ENCODE data around the gene USP31. TPM values are rescaled to one million over a fixed set of nuclear protein-coding genes. Genes with fewer than 3 reads are reported as not detected.
"Not testable (repeated sequence)": the region's sequence is repeated elsewhere in the genome, so short reads cannot be mapped to it uniquely, and the experiment has no call there.

Gene USP31
- total and polyA plus RNA-seq, 2 of the 8 experiments (the other 6 are each of a cell fraction or from before 2014, with no cell fraction given) = 6.7 to 19.0 TPM

GRCh38 chr16:23094136-23094535 lies 55.1 kb downstream of the USP31 start:
- peak; percentile 27 for TF ChIP-seq ASH2L (IDR thresholded peaks at IDR 0.05; ENCODE audit: low read length)
- FAIRE-seq; H3K18ac ChIP-seq (ENCODE audit: extremely low read depth, low read length); H3K23ac ChIP-seq (ENCODE audit: insufficient read length); H3K56ac ChIP-seq (replicated peaks; ENCODE audit: insufficient read length, low read depth, low read length); H3K4me1 ChIP-seq (replicated peaks in 1 of 4; ENCODE audit: control insufficient read depth in 3 of 4, insufficient read depth in 4 of 4, low read length in 3 of 4); H2BK15ac ChIP-seq (ENCODE audit: low read length); H2AFZ ChIP-seq (ENCODE audit: low read length); H3K14ac ChIP-seq (ENCODE audit: insufficient read length); H2BK12ac ChIP-seq (ENCODE audit: low read depth, low read length); H4K5ac ChIP-seq (ENCODE audit: insufficient read length, low read depth, low read length); H3K79me1 ChIP-seq (ENCODE audit: low read depth, low read length); H3K9ac ChIP-seq (replicated peaks in 1 of 4; ENCODE audit: extremely low read depth in 1 of 4, low read depth in 3 of 4, low read length in 3 of 4); H4K20me1 ChIP-seq (replicated peaks in 1 of 2; ENCODE audit: control insufficient read depth in 1 of 2, insufficient read depth in 2 of 2, low read length in 2 of 2); H2BK5ac ChIP-seq (ENCODE audit: low read depth, low read length); H4K91ac ChIP-seq (replicated peaks; ENCODE audit: insufficient read length, low read length); H2BK120ac ChIP-seq (replicated peaks; ENCODE audit: low read depth, low read length); H3K23me2 ChIP-seq (ENCODE audit: low read depth, low read length); H4K8ac ChIP-seq (ENCODE audit: extremely low read depth, insufficient read depth, low read length); H3K27me3 ChIP-seq (replicated peaks in 1 of 4; ENCODE audit: control insufficient read depth in 3 of 4, extremely low read depth in 1 of 4, insufficient read depth in 3 of 4, low read length in 3 of 4); H2BK20ac ChIP-seq (ENCODE audit: low read length); H3K27ac ChIP-seq (ENCODE audit: low read depth, low read length); H3K36me3 ChIP-seq (ENCODE audit: control insufficient read depth in 2 of 4, insufficient read depth in 4 of 4, low read length in 3 of 4); H3K4me3 ChIP-seq (ENCODE audit: extremely low read depth in 1 of 4, insufficient read depth in 2 of 4, low read depth in 3 of 4, low read length in 4 of 4); POLR2A ChIA-PET (ENCODE audit: partially characterized antibody); H3K9me3 ChIP-seq (ENCODE audit: insufficient read depth in 2 of 2, low read depth in 1 of 2, low read length in 1 of 2); H2AK5ac ChIP-seq (ENCODE audit: low read depth, low read length); H3K4me2 ChIP-seq (ENCODE audit: insufficient read depth in 1 of 2, low read depth in 2 of 2, low read length in 2 of 2); H3K79me2 ChIP-seq (ENCODE audit: control insufficient read depth in 1 of 2, insufficient read depth in 2 of 2, low read length in 2 of 2); H3K4ac ChIP-seq (replicated peaks; ENCODE audit: insufficient read length, low read depth, low read length): not testable (repeated sequence)
- CTCF ChIA-PET (ENCODE audit: partially characterized antibody) = interaction anchor here (0.7 to 2.4 kb wide), 4 partner anchors 9 to 341 kb away, joined by 3 to 9 read pairs (median 4); no protein-coding TSS in a partner anchor
- 65% methylated on average over 5 of the region's 5 CpGs; no CpG with 5 or more reads in 1 of the 2 experiments for WGBS, 2 experiments (ENCODE audit: extremely low coverage in 1 of 2, insufficient coverage in 1 of 2, insufficient read length in 1 of 2, insufficient replicate concordance in 2 of 2, low coverage in 1 of 2, low lambda C conversion rate in 2 of 2, missing lambda C conversion rate in 1 of 2)
- peak in 1 of 2 experiments; percentile 72 for DNase-seq (ENCODE audit: low read depth in 1 of 2, low spot score in 2 of 2)
